ENCODE results near the gene GALNT10.

Gene GALNT10

GRCh38 chr5:154355129-154355611 is 164.6 kb downstream of the GALNT10 start:
- DNase-seq (ENCODE audit: low read depth in 1 of 2, low spot score in 1 of 2), result no peak
- H3K27me3 ChIP-seq (ENCODE audit: insufficient read depth, poor library complexity, severe bottlenecking), result no peaks in the 10 kb centered on the region
- no peak for TF ChIP-seq SPI1 (IDR thresholded peaks at IDR 0.05; ENCODE audit: borderline replicate concordance, low read depth)
- TF ChIP-seq REST (IDR thresholded peaks at IDR 0.05; ENCODE audit: insufficient replicate concordance, low read depth), result no peak
- TF ChIP-seq, protein P1, sequence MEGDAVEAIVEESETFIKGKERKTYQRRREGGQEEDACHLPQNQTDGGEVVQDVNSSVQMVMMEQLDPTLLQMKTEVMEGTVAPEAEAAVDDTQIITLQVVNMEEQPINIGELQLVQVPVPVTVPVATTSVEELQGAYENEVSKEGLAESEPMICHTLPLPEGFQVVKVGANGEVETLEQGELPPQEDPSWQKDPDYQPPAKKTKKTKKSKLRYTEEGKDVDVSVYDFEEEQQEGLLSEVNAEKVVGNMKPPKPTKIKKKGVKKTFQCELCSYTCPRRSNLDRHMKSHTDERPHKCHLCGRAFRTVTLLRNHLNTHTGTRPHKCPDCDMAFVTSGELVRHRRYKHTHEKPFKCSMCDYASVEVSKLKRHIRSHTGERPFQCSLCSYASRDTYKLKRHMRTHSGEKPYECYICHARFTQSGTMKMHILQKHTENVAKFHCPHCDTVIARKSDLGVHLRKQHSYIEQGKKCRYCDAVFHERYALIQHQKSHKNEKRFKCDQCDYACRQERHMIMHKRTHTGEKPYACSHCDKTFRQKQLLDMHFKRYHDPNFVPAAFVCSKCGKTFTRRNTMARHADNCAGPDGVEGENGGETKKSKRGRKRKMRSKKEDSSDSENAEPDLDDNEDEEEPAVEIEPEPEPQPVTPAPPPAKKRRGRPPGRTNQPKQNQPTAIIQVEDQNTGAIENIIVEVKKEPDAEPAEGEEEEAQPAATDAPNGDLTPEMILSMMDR (IDR thresholded peaks at IDR 0.05; ENCODE audit: insufficient read depth, low read length), result no peak
- TF ChIP-seq GABPA (IDR thresholded peaks at IDR 0.05; ENCODE audit: low read depth), result no peak
- no peak for TF ChIP-seq POLR2AphosphoS5 (IDR thresholded peaks at IDR 0.05; ENCODE audit: low read depth)
- H3K27ac ChIP-seq (replicated peaks), result no peak overlapping the region
- H3K4me3 ChIP-seq (replicated peaks; ENCODE audit: insufficient read depth, low read length), result no peak overlapping the region

GRCh38 chr5:154356020-154356655 is 165.6 kb downstream of the GALNT10 start:
- DNase-seq (ENCODE audit: low read depth in 1 of 2, low spot score in 1 of 2), result no peak
- no peak overlapping the region for H3K4me3 ChIP-seq (replicated peaks; ENCODE audit: insufficient read depth, low read length)
- no peaks in the 10 kb centered on the region for H3K27me3 ChIP-seq (ENCODE audit: insufficient read depth, poor library complexity, severe bottlenecking)
- H3K27ac ChIP-seq (replicated peaks), result no peak overlapping the region
- no peak for TF ChIP-seq SPI1 (IDR thresholded peaks at IDR 0.05; ENCODE audit: borderline replicate concordance, low read depth)
- TF ChIP-seq POLR2AphosphoS5 (IDR thresholded peaks at IDR 0.05; ENCODE audit: low read depth), result no peak
- TF ChIP-seq, protein P1 (IDR thresholded peaks at IDR 0.05; ENCODE audit: insufficient read depth, low read length), result no peak
- no peak for TF ChIP-seq GABPA (IDR thresholded peaks at IDR 0.05; ENCODE audit: low read depth)
- TF ChIP-seq REST (IDR thresholded peaks at IDR 0.05; ENCODE audit: insufficient replicate concordance, low read depth), result no peak

DNA sequence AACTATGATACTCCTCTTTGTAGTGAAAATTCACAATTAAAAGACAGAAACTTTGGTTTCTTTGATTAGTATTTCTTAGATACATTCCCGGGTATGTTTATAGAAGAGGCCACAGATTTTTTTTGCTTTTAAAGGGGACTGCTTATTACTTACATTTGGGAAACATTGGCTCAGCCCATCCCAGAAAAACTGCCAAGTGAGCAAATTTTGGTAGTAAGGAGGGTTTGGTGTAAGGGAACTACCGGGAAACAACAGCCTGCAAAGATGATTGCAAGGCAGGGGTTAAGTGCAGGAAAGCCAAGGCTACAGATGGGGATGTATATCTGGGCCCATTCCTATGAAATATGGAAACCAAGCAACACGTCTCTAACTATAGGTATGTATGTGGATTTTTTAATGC is 166.4 kb downstream of the GALNT10 start:
- no peak for DNase-seq (ENCODE audit: low read depth in 1 of 2, low spot score in 1 of 2)
- Histone ChIP-seq H3K27me3 (ENCODE audit: insufficient read depth, poor library complexity, severe bottlenecking) (no peaks in the 10 kb centered on the region), H3K27ac (replicated peaks) (no peak overlapping the region), H3K4me3 (replicated peaks; ENCODE audit: insufficient read depth, low read length) (no peak overlapping the region)
- TF ChIP-seq GABPA (IDR thresholded peaks at IDR 0.05; ENCODE audit: low read depth) (no peak), SPI1 (IDR thresholded peaks at IDR 0.05; ENCODE audit: borderline replicate concordance, low read depth) (no peak), POLR2AphosphoS5 (IDR thresholded peaks at IDR 0.05; ENCODE audit: low read depth) (no peak), REST (IDR thresholded peaks at IDR 0.05; ENCODE audit: insufficient replicate concordance, low read depth) (no peak)
- TF ChIP-seq, protein P1 (IDR thresholded peaks at IDR 0.05; ENCODE audit: insufficient read depth, low read length), result no peak

Measured in HL-60 (cell line).